HK-2 (cell line): ENCODE results near the gene NEK10.
A peak's percentile ranks its signal among the peaks of the same experiment; 100 is the strongest.

Experiments used
- DNase-seq: peaks from one replicate; pipeline ENCODE4 v3.0.0-alpha.2; 2018; ENCODE audit not compliant: unreplicated experiment

Gene NEK10

GRCh38 chr3:27176256-27176655 lies 192.9 kb downstream of the NEK10 start:
- DNase-seq: no peak

GRCh38 chr3:27174530-27174929 lies 194.7 kb downstream of the NEK10 start:
- no peak for DNase-seq

- no peak for DNase-seq
Measured at GRCh38 chr3:27171113-27171512, 198.1 kb downstream of the NEK10 start.

GRCh38 chr3:27166888-27167287 lies 202.3 kb downstream of the NEK10 start:
- DNase-seq: peak; percentile 5

GRCh38 chr3:27165321-27165721 lies 203.9 kb downstream of the NEK10 start:
- no peak for DNase-seq

- no peak for DNase-seq
Measured at GRCh38 chr3:27160779-27161287, 208.3 kb downstream of the NEK10 start.

GRCh38 chr3:27160146-27160545 lies 209.0 kb downstream of the NEK10 start:
- DNase-seq: no peak

GRCh38 chr3:27147215-27147614 lies 222.0 kb downstream of the NEK10 start:
- no peak for DNase-seq

- DNase-seq: no peak
Measured at GRCh38 chr3:27146786-27147185, 222.4 kb downstream of the NEK10 start.

- no peak for DNase-seq
Measured at GRCh38 chr3:27145719-27146118, 223.5 kb downstream of the NEK10 start.

- no peak for DNase-seq
Measured at GRCh38 chr3:27141668-27142067, 227.5 kb downstream of the NEK10 start.

- DNase-seq: no peak
Measured at GRCh38 chr3:27138562-27138961, 230.6 kb downstream of the NEK10 start.

GRCh38 chr3:27138005-27138404 lies 231.2 kb downstream of the NEK10 start:
- DNase-seq: no peak

- DNase-seq: peak; percentile 43
Measured at GRCh38 chr3:27134171-27134796, 234.9 kb downstream of the NEK10 start.

- DNase-seq: no peak
Measured at GRCh38 chr3:27133060-27133459, 236.1 kb downstream of the NEK10 start.

- DNase-seq: no peak
Measured at GRCh38 chr3:27130796-27131195, 238.4 kb downstream of the NEK10 start.

- DNase-seq: no peak
Measured at GRCh38 chr3:27127879-27128278, 241.3 kb downstream of the NEK10 start.

GRCh38 chr3:27127195-27127594 lies 242.0 kb downstream of the NEK10 start:
- no peak for DNase-seq

GRCh38 chr3:27125821-27126501 lies 243.2 kb downstream of the NEK10 start:
- DNase-seq: no peak

GRCh38 chr3:27119639-27120038 lies 249.5 kb downstream of the NEK10 start:
- no peak for DNase-seq

GRCh38 chr3:27115352-27115751 lies 253.8 kb downstream of the NEK10 start:
- no peak for DNase-seq

GRCh38 chr3:27114684-27115083 lies 254.5 kb downstream of the NEK10 start:
- no peak for DNase-seq

- DNase-seq: no peak
Measured at GRCh38 chr3:27114129-27114528, 255.1 kb downstream of the NEK10 start.

- DNase-seq: no peak
Measured at GRCh38 chr3:27110020-27110419, 259.2 kb downstream of the NEK10 start.
